ENCODE measurements around the gene FAM3C.

- TF ChIP-seq CTCF (IDR thresholded peaks at IDR 0.05) (no peak), POLR2A (IDR thresholded peaks at IDR 0.05) (no peak)
Observed at GRCh38 chr7:121337398-121337797, 58.7 kb downstream of the FAM3C start.

All from thyroid gland (tissue), 4 donors.